ENCODE data around the gene AK8. TPM values are rescaled to one million over a fixed set of nuclear protein-coding genes. Genes with fewer than 3 reads are reported as not detected.

AK8 gene
- total and polyA plus RNA-seq, 9 of the 15 experiments (the other 6 are each of a cell fraction or from before 2014, with no cell fraction given), result 0.06 to 0.37 TPM; not detected in 7

DNA sequence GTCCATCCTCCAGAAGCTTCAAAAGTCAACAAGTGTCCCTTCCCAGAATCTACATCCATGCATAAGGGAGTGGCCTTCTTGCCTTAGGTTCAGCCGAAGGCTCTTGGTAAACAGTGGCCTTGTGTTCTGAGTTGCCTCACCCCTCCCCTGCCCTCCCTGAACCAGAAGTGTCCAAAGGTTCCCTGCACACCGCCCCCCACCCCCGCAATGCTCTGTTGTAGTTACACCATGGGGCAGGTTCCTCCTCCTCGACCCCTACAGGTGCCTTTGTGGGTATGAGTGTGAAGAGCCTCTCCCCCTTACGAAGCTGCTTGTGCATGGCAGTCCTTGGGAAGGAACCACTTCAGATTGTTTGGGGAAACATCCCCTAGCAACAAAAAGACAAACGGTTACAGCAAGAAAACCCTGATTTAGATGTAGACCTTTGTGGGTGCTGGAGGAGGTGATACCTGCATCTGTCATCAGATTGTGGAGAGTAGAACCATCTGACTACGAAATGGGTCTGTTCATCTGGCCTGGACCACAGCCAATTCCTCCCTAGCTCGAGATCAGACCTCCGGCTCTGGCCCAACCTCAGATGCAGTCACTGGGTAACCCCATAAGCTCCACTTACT, 7.7 kb upstream of the AK8 start:
- DNase-seq (ENCODE audit: extremely low read depth in 1 of 4, low spot score in 3 of 4), result no peak
- FAIRE-seq, result peak; percentile 35
- intact Hi-C loops (cut with micrococcal nuclease) (no loop called here), in situ Hi-C loops (cut with MboI) (no loop called here)
- H4K20me1 ChIP-seq (replicated peaks; ENCODE audit: control insufficient read depth, insufficient read depth, low read length), result no peaks in the 10 kb centered on the region; the same call in 1 of the 2 replicates
- WGBS (ENCODE audit: insufficient coverage, low coverage, missing lambda C conversion rate), result 3% methylated on average over 9 of the region's 9 CpGs
- no peaks in the 10 kb centered on the region for H3K9me3 ChIP-seq (replicated peaks; ENCODE audit: control insufficient read depth, insufficient read depth, low read depth, low read length)
- H3K27ac ChIP-seq (ENCODE audit: extremely low read depth, low read depth, low read length), result no peak overlapping the region
- peak; percentile 13; the same call in 2 of the 3 replicates for ATAC-seq
- BruUV-seq (replicated peaks), result no TSS peak
- ChIA-PET POLR2A (interaction anchor here (1.0 to 1.1 kb wide), 3 partner anchors 9 to 13 kb away, joined by 3 to 5 read pairs (median 4); no protein-coding TSS in a partner anchor), CTCF (ENCODE audit: low intra/inter-chr PET ratio) (no interaction called here)
- TF ChIP-seq ZFX (CRISPR knock-in tag; IDR thresholded peaks at IDR 0.05) (no peak), ZNF77 (CRISPR knock-in tag; IDR thresholded peaks at IDR 0.05) (no peak), NFIC (IDR thresholded peaks at IDR 0.05) (peak; percentile 58)
- H3K79me2 ChIP-seq (ENCODE audit: control insufficient read depth, insufficient read depth, low read length), result no peaks in the 10 kb centered on the region
- H3K9me1 ChIP-seq (ENCODE audit: control insufficient read depth, insufficient read depth, low read length), result no peaks in the 10 kb centered on the region
- no peak overlapping the region for H3K9ac ChIP-seq (ENCODE audit: insufficient read depth in 1 of 2, low read depth in 2 of 2, low read length in 2 of 2)
- H2AFZ ChIP-seq (ENCODE audit: low read depth, low read length), result no peak overlapping the region
- no peak overlapping the region for H3K4me2 ChIP-seq (ENCODE audit: insufficient read depth, low read length)
- H3K4me1 ChIP-seq (replicated peaks in 1 of 2; ENCODE audit: control insufficient read depth in 2 of 2, insufficient read depth in 2 of 2, low read length in 2 of 2), result peaks cover 0 to 3% of the 10 kb centered on the region in 2 experiments; a peak in 3 of 5 replicates
- no peak overlapping the region for H3K4me3 ChIP-seq
- peaks cover 40 to 65% of the 10 kb centered on the region in 2 experiments for H3K27me3 ChIP-seq (ENCODE audit: control insufficient read depth in 2 of 2, insufficient read depth in 2 of 2, low read length in 2 of 2)
- H3K36me3 ChIP-seq (ENCODE audit: control insufficient read depth, insufficient read depth, low read length), result no peaks in the 10 kb centered on the region

Measured in K562 (cell line).